ENCODE measurements around the gene ZNF600.
"Not testable (repeated sequence)": the region's sequence is repeated elsewhere in the genome, so short reads cannot be mapped to it uniquely, and the experiment has no call there.

Gene ZNF600

GRCh38 chr19:52786464-52787354 lies at the start of gene ZNF600:
Gene ZNF600 (minus strand): TSS chr19:52786791. CDS start chr19:52778888, 7,903 bp downstream.
- DNase-seq, result peak; percentile 62

- DNase-seq, result not testable (repeated sequence)
Observed at GRCh38 chr19:52834289-52834688, 47.7 kb upstream of the ZNF600 start.

GRCh38 chr19:52833541-52833940 lies 47.0 kb upstream of the ZNF600 start:
- not testable (repeated sequence) for DNase-seq

- DNase-seq, result not testable (repeated sequence)
Observed at GRCh38 chr19:52829866-52830265, 43.3 kb upstream of the ZNF600 start.

- no peak for DNase-seq
Observed at GRCh38 chr19:52825765-52826164, 39.2 kb upstream of the ZNF600 start.

GRCh38 chr19:52823676-52824075 lies 37.1 kb upstream of the ZNF600 start:
- no peak for DNase-seq

GRCh38 chr19:52821204-52821960 lies 34.8 kb upstream of the ZNF600 start, which contains the start of gene ZNF28:
Gene ZNF28 (minus strand): TSS chr19:52821633. CDS start chr19:52817958, 3,675 bp downstream.
- peak; percentile 69 for DNase-seq

- DNase-seq, result peak; percentile 18
Observed at GRCh38 chr19:52820472-52821203, 34.0 kb upstream of the ZNF600 start.

- no peak for DNase-seq
Observed at GRCh38 chr19:52809801-52810200, 23.2 kb upstream of the ZNF600 start.

- DNase-seq, result not testable (repeated sequence)
Observed at GRCh38 chr19:52799950-52800640, 13.5 kb upstream of the ZNF600 start.

- DNase-seq, result no peak
Observed at GRCh38 chr19:52789440-52789839, 2.8 kb upstream of the ZNF600 start.

- DNase-seq, result no peak
Observed at GRCh38 chr19:52786078-52786463, 520 bp downstream of the ZNF600 start.

- DNase-seq, result no peak
Observed at GRCh38 chr19:52785506-52785905, 1.1 kb downstream of the ZNF600 start.

- DNase-seq, result not testable (repeated sequence)
Observed at GRCh38 chr19:52782864-52783263, 3.7 kb downstream of the ZNF600 start.

- peak; percentile 12 for DNase-seq
Observed at GRCh38 chr19:52778811-52779210, 7.8 kb downstream of the ZNF600 start.

- not testable (repeated sequence) for DNase-seq
Observed at GRCh38 chr19:52756447-52756846, 30.1 kb downstream of the ZNF600 start.

GRCh38 chr19:52749780-52750179 lies 36.8 kb downstream of the ZNF600 start:
- no peak for DNase-seq

GRCh38 chr19:52748336-52748950 lies 38.1 kb downstream of the ZNF600 start:
- peak; percentile 6 for DNase-seq

- DNase-seq, result not testable (repeated sequence)
Observed at GRCh38 chr19:52745919-52746318, 40.7 kb downstream of the ZNF600 start.

- DNase-seq, result no peak
Observed at GRCh38 chr19:52743091-52743490, 43.5 kb downstream of the ZNF600 start.

- peak; percentile 13 for DNase-seq
Observed at GRCh38 chr19:52742516-52742915, 44.1 kb downstream of the ZNF600 start.

GRCh38 chr19:52741951-52742485 lies 44.6 kb downstream of the ZNF600 start:
- DNase-seq, result no peak

Measured in activated CD4-positive, alpha-beta T cell treated with anti-CD3 and anti-CD28 coated beads, Interleukin-2, Interleukin-6, amounts not matched to agents 100 ng/mL and 50 ng/mL, durations not matched to agents 16 hours and 8 hours (primary cell).